ENCODE measurements around the gene S100A8.

- no peak for TF ChIP-seq CTCF (IDR thresholded peaks at IDR 0.05)
- no peak for TF ChIP-seq POLR2AphosphoS5 (IDR thresholded peaks at IDR 0.05)
- no peak for TF ChIP-seq POLR2A (IDR thresholded peaks at IDR 0.05)
Observed at GRCh38 chr1:153393926-153394325, 3.1 kb upstream of the S100A8 start.
